HFF-Myc (cell line): ENCODE results near the gene HEXB.

ENCODE experiments used
- DNase-seq: peaks from one replicate; pipeline ENCODE4 v3.0.0-alpha.2; 2011; ENCODE audit warnings: low read depth; ENCODE audit errors: extremely low read depth
- H3K4me3 ChIP-seq: replicated peaks from 2 replicates; pipeline ENCODE4 v1.5.1; 2011; ENCODE audit warnings: low read depth, mild to moderate bottlenecking, control low read depth, low read length
- TF ChIP-seq, protein P1 (sequence below): IDR thresholded peaks from 2 replicates; pipeline ENCODE4 v1.5.1; 2012; ENCODE audit warnings: mild to moderate bottlenecking, low read depth, low read length, control low read depth; ENCODE audit errors: missing control alignments

The HEXB gene

DNA sequence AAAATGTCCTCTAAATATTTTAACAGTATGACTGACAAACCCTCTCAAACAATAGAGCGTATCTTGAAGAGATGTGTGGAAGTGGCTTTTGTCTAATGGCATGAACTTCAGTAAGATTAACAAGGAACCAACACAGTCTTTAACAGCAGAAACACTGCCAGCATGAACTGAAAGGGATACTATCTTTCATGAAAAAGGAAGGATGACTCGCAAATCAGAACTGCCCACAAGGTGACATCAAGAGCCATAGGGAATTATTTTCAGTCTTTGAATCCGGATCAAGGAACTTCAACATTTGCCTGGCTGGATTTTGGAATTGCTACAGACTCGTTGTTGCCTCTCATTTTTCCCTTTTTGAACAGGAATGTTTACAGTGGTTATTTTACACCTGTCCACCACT, 5.1 kb upstream of the HEXB start:
- H3K4me3 ChIP-seq = no peak overlapping the region
- TF ChIP-seq, protein P1, sequence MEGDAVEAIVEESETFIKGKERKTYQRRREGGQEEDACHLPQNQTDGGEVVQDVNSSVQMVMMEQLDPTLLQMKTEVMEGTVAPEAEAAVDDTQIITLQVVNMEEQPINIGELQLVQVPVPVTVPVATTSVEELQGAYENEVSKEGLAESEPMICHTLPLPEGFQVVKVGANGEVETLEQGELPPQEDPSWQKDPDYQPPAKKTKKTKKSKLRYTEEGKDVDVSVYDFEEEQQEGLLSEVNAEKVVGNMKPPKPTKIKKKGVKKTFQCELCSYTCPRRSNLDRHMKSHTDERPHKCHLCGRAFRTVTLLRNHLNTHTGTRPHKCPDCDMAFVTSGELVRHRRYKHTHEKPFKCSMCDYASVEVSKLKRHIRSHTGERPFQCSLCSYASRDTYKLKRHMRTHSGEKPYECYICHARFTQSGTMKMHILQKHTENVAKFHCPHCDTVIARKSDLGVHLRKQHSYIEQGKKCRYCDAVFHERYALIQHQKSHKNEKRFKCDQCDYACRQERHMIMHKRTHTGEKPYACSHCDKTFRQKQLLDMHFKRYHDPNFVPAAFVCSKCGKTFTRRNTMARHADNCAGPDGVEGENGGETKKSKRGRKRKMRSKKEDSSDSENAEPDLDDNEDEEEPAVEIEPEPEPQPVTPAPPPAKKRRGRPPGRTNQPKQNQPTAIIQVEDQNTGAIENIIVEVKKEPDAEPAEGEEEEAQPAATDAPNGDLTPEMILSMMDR = no peak
- no peak for DNase-seq

DNA sequence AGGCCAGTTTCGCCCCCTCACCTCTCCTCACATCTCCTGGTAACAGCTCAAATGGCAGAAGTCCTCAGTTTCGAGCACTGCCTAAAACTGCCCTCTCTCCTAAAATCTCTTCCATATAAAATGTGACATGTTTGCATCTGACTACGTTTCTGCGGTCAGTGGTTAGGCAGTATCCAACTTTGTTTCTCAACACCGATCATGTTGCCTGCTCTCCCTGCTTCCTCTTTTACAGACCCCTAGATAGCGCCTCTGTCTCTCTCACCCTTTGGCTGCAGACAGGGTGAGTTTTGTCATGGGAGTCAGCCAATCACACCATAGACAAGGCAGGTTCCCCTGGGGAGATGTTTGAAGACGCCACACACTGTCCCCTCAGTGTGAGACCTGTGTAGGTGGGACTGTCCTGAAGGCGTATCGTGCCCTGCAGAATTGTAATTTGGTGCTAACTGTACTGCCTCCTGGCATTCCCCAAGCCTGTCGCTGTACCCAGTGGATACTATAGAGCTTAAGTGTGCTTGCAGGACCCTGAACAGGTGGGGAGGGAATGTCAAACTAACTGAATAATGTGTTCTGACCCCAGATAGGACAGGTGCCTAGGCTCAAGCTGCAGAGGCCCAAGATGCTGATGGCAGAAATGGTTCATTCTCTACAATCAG, 1.1 kb downstream of the HEXB start:
- TF ChIP-seq, protein P1 = no peak
- no peak for DNase-seq
- H3K4me3 ChIP-seq = peak overlapping the region; percentile 85

DNA sequence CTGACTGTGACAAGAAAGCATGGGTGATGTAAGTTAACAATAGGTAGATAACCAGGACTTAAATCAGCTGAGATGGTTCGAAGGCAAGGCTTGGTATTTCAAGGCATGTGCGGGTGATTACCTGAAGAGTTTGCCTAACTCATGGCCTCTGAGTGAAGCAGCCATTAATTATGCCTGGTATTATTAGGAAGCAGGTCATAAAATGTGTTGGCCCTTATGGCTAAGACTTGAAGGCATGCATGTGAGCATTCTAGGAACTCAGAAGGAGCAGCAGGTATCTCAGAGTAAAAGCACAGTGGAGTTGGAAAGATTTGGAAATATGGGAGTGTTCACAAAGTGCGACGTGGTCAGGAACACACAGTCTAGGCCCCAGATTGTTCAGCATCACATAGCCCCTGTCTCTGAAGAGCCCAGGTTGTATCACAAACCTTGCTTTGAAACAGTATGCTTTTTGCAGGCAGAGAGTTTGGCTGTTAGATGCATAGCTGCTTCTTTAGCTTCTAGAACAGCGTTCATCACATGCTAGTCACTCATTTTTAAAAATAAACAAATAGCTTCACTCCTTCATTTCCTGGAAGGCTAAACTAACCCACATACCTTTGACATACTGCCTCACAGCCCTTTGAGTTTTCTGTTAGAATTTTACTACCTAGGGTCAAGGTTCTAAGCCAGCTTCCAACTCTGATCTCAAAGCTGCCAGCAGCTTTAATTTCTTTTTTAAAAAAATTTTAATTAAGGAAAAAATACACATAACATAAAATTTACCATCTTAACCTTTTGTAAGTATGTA, 2.1 kb downstream of the HEXB start:
- H3K4me3 ChIP-seq = no peak overlapping the region
- no peak for DNase-seq
- TF ChIP-seq, protein P1 = no peak

DNA sequence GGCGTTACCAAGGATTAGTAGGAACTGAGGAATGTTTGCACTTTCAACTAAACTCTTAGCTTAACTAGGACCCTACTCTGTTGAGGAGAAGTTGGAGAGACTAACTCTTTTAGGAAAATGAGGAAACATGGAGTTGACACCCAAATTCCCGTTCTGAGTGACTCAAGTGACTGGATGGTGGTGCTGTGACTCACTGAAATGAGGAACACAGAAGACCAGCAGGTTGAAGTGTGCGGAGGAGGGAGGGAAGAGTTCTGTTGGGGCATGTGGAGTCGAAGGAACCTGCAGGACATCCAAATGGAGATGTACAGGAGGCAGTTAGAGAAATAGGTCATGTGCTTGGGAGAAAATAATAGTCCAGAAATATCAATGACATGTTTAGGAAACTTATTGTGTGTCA, 8.2 kb downstream of the HEXB start:
- no peak overlapping the region for H3K4me3 ChIP-seq
- TF ChIP-seq, protein P1 = no peak
- no peak for DNase-seq

DNA sequence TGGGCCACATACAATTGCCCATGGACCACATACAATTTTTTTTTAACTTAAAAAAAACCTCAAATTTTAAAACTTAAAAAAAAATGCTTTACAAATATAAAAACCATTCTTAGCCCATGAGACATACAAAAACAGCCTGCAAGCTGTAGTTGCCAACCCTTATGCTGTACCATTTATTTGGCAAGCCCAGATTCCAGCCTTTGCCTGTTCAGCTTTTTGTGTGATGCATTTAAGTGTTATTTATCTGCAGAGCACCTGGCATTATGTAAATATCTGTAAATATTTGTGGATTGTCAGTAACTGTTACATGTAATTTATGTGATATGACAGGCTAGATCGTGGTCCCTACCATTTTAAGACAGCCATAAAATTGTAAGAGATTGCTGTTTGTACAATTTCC, 32.6 kb downstream of the HEXB start:
- DNase-seq = no peak
- H3K4me3 ChIP-seq = no peak overlapping the region
- TF ChIP-seq, protein P1 = no peak

DNA sequence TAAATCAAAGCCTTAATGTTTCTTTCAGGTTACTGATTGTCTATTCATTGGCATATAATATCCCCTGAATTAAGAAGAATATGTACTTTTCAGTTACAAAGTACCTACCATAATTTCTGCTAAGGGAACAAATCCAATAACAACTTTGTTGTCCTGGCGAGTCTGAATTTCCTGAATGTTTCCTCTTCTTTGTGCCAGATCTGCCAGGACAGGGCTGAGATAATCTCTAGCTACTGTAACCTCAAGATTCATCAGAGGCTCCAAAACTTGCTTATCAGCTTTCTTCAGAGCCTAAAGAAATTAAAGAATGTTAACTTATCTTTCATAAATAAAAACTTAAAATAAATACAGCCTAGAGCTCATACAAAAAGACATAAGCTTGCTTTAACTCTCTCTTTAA, 37.2 kb downstream of the HEXB start:
- no peak for DNase-seq
- H3K4me3 ChIP-seq = no peak overlapping the region
- TF ChIP-seq, protein P1 = no peak
